Panc1 (cell line): Measurements from ENCODE around the gene ADGRG7.

Experiments used
- CTCF ChIP-seq: fragments of 450-650 bp; IDR thresholded peaks from 2 replicates; pipeline ENCODE4 v1.5.1; 2017; ENCODE audit warnings: mild to moderate bottlenecking
- SIN3A ChIP-seq: IDR thresholded peaks from 2 replicates; pipeline ENCODE4 v1.6.1; 2012; ENCODE audit warnings: low read depth, mild to moderate bottlenecking, low read length, moderate library complexity, borderline replicate concordance; ENCODE audit not compliant: insufficient read depth
- TCF7L2 ChIP-seq: IDR thresholded peaks from 2 replicates; pipeline ENCODE4 v1.6.1; 2011; ENCODE audit warnings: mild to moderate bottlenecking, low read depth, low read length, inconsistent platforms
- TF ChIP-seq, protein P1 (sequence below), 2 experiments: IDR thresholded peaks; 2 replicates each; pipeline ENCODE4 v1.6.1; 2011 to 2012; ENCODE audit warnings: low read depth in 2 of 2, control low read depth in 1 of 2, low read length in 1 of 2, mild to moderate bottlenecking in 1 of 2, moderate library complexity in 1 of 2; ENCODE audit not compliant: insufficient read depth in 1 of 2

DNA sequence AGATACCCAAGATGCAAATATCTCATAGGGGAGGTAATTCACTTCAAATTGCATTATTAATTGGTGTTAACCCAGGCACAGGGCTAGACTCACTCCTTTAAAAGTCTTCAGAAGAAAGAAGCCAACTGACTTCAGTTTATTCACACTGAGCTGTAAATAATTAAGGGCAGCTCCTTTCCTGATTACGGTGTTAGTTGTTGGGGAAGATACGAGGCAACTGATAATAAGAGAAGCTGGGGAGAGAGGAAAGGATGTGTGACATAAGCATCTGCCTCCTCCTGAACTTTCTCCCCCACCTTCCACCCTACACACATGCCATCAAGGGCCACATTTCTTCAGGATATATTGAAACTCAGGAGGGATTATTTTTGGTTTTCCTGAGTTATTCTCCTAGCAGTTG is 47.5 kb downstream of the ADGRG7 start:
- TF ChIP-seq CTCF, result no peak
- TF ChIP-seq, protein P1, sequence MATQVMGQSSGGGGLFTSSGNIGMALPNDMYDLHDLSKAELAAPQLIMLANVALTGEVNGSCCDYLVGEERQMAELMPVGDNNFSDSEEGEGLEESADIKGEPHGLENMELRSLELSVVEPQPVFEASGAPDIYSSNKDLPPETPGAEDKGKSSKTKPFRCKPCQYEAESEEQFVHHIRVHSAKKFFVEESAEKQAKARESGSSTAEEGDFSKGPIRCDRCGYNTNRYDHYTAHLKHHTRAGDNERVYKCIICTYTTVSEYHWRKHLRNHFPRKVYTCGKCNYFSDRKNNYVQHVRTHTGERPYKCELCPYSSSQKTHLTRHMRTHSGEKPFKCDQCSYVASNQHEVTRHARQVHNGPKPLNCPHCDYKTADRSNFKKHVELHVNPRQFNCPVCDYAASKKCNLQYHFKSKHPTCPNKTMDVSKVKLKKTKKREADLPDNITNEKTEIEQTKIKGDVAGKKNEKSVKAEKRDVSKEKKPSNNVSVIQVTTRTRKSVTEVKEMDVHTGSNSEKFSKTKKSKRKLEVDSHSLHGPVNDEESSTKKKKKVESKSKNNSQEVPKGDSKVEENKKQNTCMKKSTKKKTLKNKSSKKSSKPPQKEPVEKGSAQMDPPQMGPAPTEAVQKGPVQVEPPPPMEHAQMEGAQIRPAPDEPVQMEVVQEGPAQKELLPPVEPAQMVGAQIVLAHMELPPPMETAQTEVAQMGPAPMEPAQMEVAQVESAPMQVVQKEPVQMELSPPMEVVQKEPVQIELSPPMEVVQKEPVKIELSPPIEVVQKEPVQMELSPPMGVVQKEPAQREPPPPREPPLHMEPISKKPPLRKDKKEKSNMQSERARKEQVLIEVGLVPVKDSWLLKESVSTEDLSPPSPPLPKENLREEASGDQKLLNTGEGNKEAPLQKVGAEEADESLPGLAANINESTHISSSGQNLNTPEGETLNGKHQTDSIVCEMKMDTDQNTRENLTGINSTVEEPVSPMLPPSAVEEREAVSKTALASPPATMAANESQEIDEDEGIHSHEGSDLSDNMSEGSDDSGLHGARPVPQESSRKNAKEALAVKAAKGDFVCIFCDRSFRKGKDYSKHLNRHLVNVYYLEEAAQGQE (IDR thresholded peaks at IDR 0.05; ENCODE audit: insufficient read depth in 1 of 2, low read depth in 2 of 2, low read length in 1 of 2), result no peak
- no peak for TF ChIP-seq TCF7L2
- TF ChIP-seq SIN3A, result no peak
